ENCODE data around the gene LRRC7. TPM values are rescaled to one million over a fixed set of nuclear protein-coding genes. Genes with fewer than 3 reads are reported as not detected.

LRRC7 gene
- total and polyA plus RNA-seq, 11 donors: 0.25 to 4.1 (median 0.49) TPM; not detected in 1

GRCh38 chr1:69834336-69834735 lies 266.6 kb downstream of the LRRC7 start:
- Histone ChIP-seq H3K36me3 (no peaks in the 10 kb centered on the region), H3K27me3 (no peaks in the 10 kb centered on the region), H3K9me3 (no peaks in the 10 kb centered on the region), H3K4me1 (no peaks in the 10 kb centered on the region), H3K27ac (no peak overlapping the region), H3K4me3 (no peak overlapping the region)
- intact Hi-C loops (cut with DNase I): no loop called here
- no peak for TF ChIP-seq POLR2A (IDR thresholded peaks at IDR 0.05)
- no peak for TF ChIP-seq CTCF (IDR thresholded peaks at IDR 0.05)
- DNase-seq (no peak), ATAC-seq (no peak)
- 66 to 78% (median 71%) methylated on average over 2 of the region's 2 CpGs for WGBS, 4 donors

- DNase-seq: no peak
- WGBS, 4 donors: 58 to 74% (median 68%) methylated on average over 2 of the region's 2 CpGs
- Histone ChIP-seq H3K4me3 (no peak overlapping the region), H3K27ac (no peak overlapping the region), H3K36me3 (no peaks in the 10 kb centered on the region), H3K9me3 (no peaks in the 10 kb centered on the region), H3K4me1 (no peaks in the 10 kb centered on the region), H3K27me3 (no peaks in the 10 kb centered on the region)
- intact Hi-C loops (cut with DNase I): no loop called here
- no peak for ATAC-seq
- TF ChIP-seq POLR2A (IDR thresholded peaks at IDR 0.05) (no peak), CTCF (IDR thresholded peaks at IDR 0.05) (no peak)
Measured at GRCh38 chr1:69835955-69836354, 268.2 kb downstream of the LRRC7 start.

- no peaks in the 10 kb centered on the region for H3K27me3 ChIP-seq
- no peak overlapping the region for H3K27ac ChIP-seq
- no peak for DNase-seq
- H3K36me3 ChIP-seq: no peaks in the 10 kb centered on the region
- intact Hi-C loops (cut with DNase I): no loop called here
- no peak overlapping the region for H3K4me3 ChIP-seq
- no peak for ATAC-seq
- H3K4me1 ChIP-seq: no peaks in the 10 kb centered on the region
- no peaks in the 10 kb centered on the region for H3K9me3 ChIP-seq
- TF ChIP-seq POLR2A (IDR thresholded peaks at IDR 0.05) (no peak), CTCF (IDR thresholded peaks at IDR 0.05) (no peak)
- WGBS, 4 donors: 82 to 95% (median 85%) methylated on average over 1 of the region's 1 CpG
Measured at GRCh38 chr1:69836971-69837636, 269.4 kb downstream of the LRRC7 start.

GRCh38 chr1:69842326-69842725 lies 274.6 kb downstream of the LRRC7 start:
- no peaks in the 10 kb centered on the region for H3K27me3 ChIP-seq
- no peaks in the 10 kb centered on the region for H3K4me1 ChIP-seq
- no peaks in the 10 kb centered on the region for H3K9me3 ChIP-seq
- ATAC-seq (no peak), DNase-seq (no peak)
- TF ChIP-seq POLR2A (IDR thresholded peaks at IDR 0.05) (no peak), CTCF (IDR thresholded peaks at IDR 0.05) (no peak)
- no peak overlapping the region for H3K27ac ChIP-seq
- intact Hi-C loops (cut with DNase I): no loop called here
- 62 to 70% (median 69%) methylated on average over 1 of the region's 1 CpG for WGBS, 4 donors
- no peaks in the 10 kb centered on the region for H3K36me3 ChIP-seq
- H3K4me3 ChIP-seq: no peak overlapping the region
